ENCODE data around the gene SERTAD1.

GRCh38 chr19:40388481-40388880 lies 37.3 kb downstream of the SERTAD1 start:
- no peak for TF ChIP-seq CTCF (IDR thresholded peaks at IDR 0.05; ENCODE audit: low read depth, low read length)
- TF ChIP-seq POLR2A (IDR thresholded peaks at IDR 0.05; ENCODE audit: extremely low read depth, insufficient read length) = no peak

Data from NB4 (cell line).